HepG2 (cell line): ENCODE measurements around the gene PDE9A. TPM values are rescaled to one million over a fixed set of nuclear protein-coding genes. Genes with fewer than 3 reads are reported as not detected.
A peak's percentile ranks its signal among the peaks of the same experiment; 100 is the strongest.

Experiments
- CCDC6 ChIP-seq: sonication (generic); formaldehyde crosslinking; IDR thresholded peaks from 2 replicates; pipeline ENCODE4 v1.8.1; 2022; ENCODE audit warnings: mild to moderate bottlenecking, missing genetic modification reagents, moderate library complexity
- FOXA3 ChIP-seq: IDR thresholded peaks from 2 replicates; pipeline ENCODE4 v1.6.1; 2016; ENCODE audit warnings: missing genetic modification reagents, missing compliant biosample characterization
- FOXC1 ChIP-seq: sonication (generic); formaldehyde crosslinking; IDR thresholded peaks from 2 replicates; pipeline ENCODE4 v1.8.0; 2022; ENCODE audit warnings: mild to moderate bottlenecking, missing genetic modification reagents, borderline replicate concordance
- HMG20A ChIP-seq: IDR thresholded peaks from 2 replicates; pipeline ENCODE4 v1.6.1; 2016; ENCODE audit warnings: borderline replicate concordance
- HNRNPH1 ChIP-seq: fragments of 200-400 bp; formaldehyde crosslinking; optimal IDR thresholded peaks from 2 replicates; pipeline ENCODE3; 2017; ENCODE audit warnings: mild to moderate bottlenecking, low read depth, low read length
- HOXA7 ChIP-seq: sonication (generic); formaldehyde crosslinking; IDR thresholded peaks from 2 replicates; pipeline ENCODE4 v1.8.1; 2022; ENCODE audit warnings: mild to moderate bottlenecking, missing genetic modification reagents, moderate library complexity
- IRX3 ChIP-seq: sonication (generic); formaldehyde crosslinking; IDR thresholded peaks from 2 replicates; pipeline ENCODE4 v1.8.1; 2023; ENCODE audit warnings: mild to moderate bottlenecking, low read depth, missing genetic modification reagents, borderline replicate concordance
- JUND ChIP-seq: sonication (generic); formaldehyde crosslinking; IDR thresholded peaks from 2 replicates; pipeline ENCODE4 v1.8.0; 2022; ENCODE audit warnings: mild to moderate bottlenecking, missing genetic modification reagents
- MAFF ChIP-seq: IDR thresholded peaks from 2 replicates; pipeline ENCODE4 v1.6.1; 2011; ENCODE audit warnings: low read depth, low read length, improper control_type of control experiment
- NAIF1 ChIP-seq: sonication (generic); formaldehyde crosslinking; IDR thresholded peaks from 2 replicates; pipeline ENCODE4 v1.5.0; 2020; ENCODE audit warnings: mild to moderate bottlenecking, missing genetic modification reagents, borderline replicate concordance
- NR2C2 ChIP-seq: sonication (generic); formaldehyde crosslinking; IDR thresholded peaks from 2 replicates; pipeline ENCODE4 v1.4.0; 2020; ENCODE audit warnings: missing genetic modification reagents, mild to moderate bottlenecking, moderate library complexity, borderline replicate concordance
- NR2F6 ChIP-seq, 2 experiments: IDR thresholded peaks; 2 replicates each; pipeline ENCODE4 v1.6.1; 2016; ENCODE audit warnings: antibody characterized with exemption in 1 of 2, mild to moderate bottlenecking in 1 of 2
- PHF5A ChIP-seq: IDR thresholded peaks from one replicate; pipeline ENCODE4 v1.6.1; 2018; ENCODE audit warnings: low read depth, missing genetic modification reagents; ENCODE audit not compliant: unreplicated experiment
- RORA ChIP-seq: sonication (generic); formaldehyde crosslinking; IDR thresholded peaks from 2 replicates; pipeline ENCODE4 v1.5.0; 2020; ENCODE audit warnings: mild to moderate bottlenecking, missing genetic modification reagents, moderate library complexity
- SALL2 ChIP-seq: sonication (generic); formaldehyde crosslinking; IDR thresholded peaks from 2 replicates; pipeline ENCODE4 v1.8.1; 2023; ENCODE audit warnings: mild to moderate bottlenecking, missing genetic modification reagents, inconsistent platforms
- ZBTB7B ChIP-seq: sonication (generic); formaldehyde crosslinking; IDR thresholded peaks from 2 replicates; pipeline ENCODE4 v1.4.0; 2020; ENCODE audit warnings: missing genetic modification reagents
- ZFP36L2 ChIP-seq: sonication (generic); formaldehyde crosslinking; IDR thresholded peaks from 2 replicates; pipeline ENCODE4 v1.4.0; 2020; ENCODE audit warnings: missing genetic modification reagents
- ZNF543 ChIP-seq: sonication (generic); formaldehyde crosslinking; IDR thresholded peaks from 2 replicates; pipeline ENCODE4 v1.4.0; 2020; ENCODE audit warnings: mild to moderate bottlenecking, missing genetic modification reagents
- ZXDC ChIP-seq: sonication (generic); formaldehyde crosslinking; IDR thresholded peaks from 2 replicates; pipeline ENCODE4 v1.5.0; 2020; ENCODE audit warnings: mild to moderate bottlenecking, missing genetic modification reagents
- polyA plus RNA-seq, 8 experiments: library from polyadenylated mRNA; depleted of rRNA in 3 of 8; stranded (reverse) in 7 of 8; unstranded in 1 of 8; fragments of >200 nt; fragmentation: Illumina TruSeq in 4 of 8; extraction: Trizol in 4 of 8; gene quantifications; 2 replicates each; pipeline versions ENCODE4 v1.2.1 to v1.2.3, GENCODE V29; 2011 to 2016; ENCODE audit warnings: low read depth in 4 of 8, missing spikeins in 1 of 8, mixed read lengths in 1 of 8; ENCODE audit not compliant: insufficient read depth in 1 of 8
- total RNA-seq, 5 experiments: library from RNA; depleted of rRNA; stranded (reverse); fragments of >200 nt; fragmentation: Illumina TruSeq; extraction: Trizol; gene quantifications; 2 replicates each; pipeline ENCODE4 v1.2.3, GENCODE V29; 2016; ENCODE audit warnings: low read depth in 1 of 5
- TF ChIP-seq, protein P1 (sequence below): sonication (generic); formaldehyde crosslinking; IDR thresholded peaks from 2 replicates; pipeline ENCODE4 v1.4.0; 2020; ENCODE audit warnings: missing genetic modification reagents; ENCODE audit errors: not compliant biosample characterization
- TF ChIP-seq, protein P2 (sequence below): sonication (generic); formaldehyde crosslinking; IDR thresholded peaks from 2 replicates; pipeline ENCODE4 v1.5.1; 2020; ENCODE audit warnings: mild to moderate bottlenecking, moderate library complexity, missing genetic modification reagents

The PDE9A gene
- total and polyA plus RNA-seq, 2 of the 13 experiments (the other 11 are each of a cell fraction or from before 2014, with no cell fraction given), result 4.6 to 19.7 TPM

GRCh38 chr21:42733037-42733627 is 79.7 kb downstream of the PDE9A start (continued):
- TF ChIP-seq FOXC1 (CRISPR knock-in tag), result no peak
- TF ChIP-seq, protein P1, sequence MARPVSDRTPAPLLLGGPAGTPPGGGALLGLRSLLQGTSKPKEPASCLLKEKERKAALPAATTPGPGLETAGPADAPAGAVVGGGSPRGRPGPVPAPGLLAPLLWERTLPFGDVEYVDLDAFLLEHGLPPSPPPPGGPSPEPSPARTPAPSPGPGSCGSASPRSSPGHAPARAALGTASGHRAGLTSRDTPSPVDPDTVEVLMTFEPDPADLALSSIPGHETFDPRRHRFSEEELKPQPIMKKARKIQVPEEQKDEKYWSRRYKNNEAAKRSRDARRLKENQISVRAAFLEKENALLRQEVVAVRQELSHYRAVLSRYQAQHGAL, result no peak
- no peak for TF ChIP-seq IRX3 (CRISPR knock-in tag)
- peak; percentile 35; the same call in 1 of the 2 replicates for TF ChIP-seq NR2F6 (IDR thresholded peaks at IDR 0.05)
- TF ChIP-seq NR2F6 (CRISPR knock-in tag; IDR thresholded peaks at IDR 0.05), result peak; percentile 39; the same call in 1 of the 2 replicates
- no peak for TF ChIP-seq HOXA7 (CRISPR knock-in tag)
- TF ChIP-seq, protein P2, sequence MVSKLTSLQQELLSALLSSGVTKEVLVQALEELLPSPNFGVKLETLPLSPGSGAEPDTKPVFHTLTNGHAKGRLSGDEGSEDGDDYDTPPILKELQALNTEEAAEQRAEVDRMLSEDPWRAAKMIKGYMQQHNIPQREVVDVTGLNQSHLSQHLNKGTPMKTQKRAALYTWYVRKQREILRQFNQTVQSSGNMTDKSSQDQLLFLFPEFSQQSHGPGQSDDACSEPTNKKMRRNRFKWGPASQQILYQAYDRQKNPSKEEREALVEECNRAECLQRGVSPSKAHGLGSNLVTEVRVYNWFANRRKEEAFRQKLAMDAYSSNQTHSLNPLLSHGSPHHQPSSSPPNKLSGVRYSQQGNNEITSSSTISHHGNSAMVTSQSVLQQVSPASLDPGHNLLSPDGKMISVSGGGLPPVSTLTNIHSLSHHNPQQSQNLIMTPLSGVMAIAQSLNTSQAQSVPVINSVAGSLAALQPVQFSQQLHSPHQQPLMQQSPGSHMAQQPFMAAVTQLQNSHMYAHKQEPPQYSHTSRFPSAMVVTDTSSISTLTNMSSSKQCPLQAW (CRISPR knock-in tag), result no peak
- no peak for TF ChIP-seq PHF5A (CRISPR knock-in tag)
- 0 out of 2 replicates have a peak, but pooled peaks have one; percentile 31 for TF ChIP-seq NR2C2 (CRISPR knock-in tag)
- no peak for TF ChIP-seq HMG20A (CRISPR knock-in tag)
- TF ChIP-seq ZXDC (CRISPR knock-in tag), result no peak
- peak; percentile 42; the same call in 1 of the 2 replicates for TF ChIP-seq FOXA3
- no peak for TF ChIP-seq ZFP36L2 (CRISPR knock-in tag)
- 0 out of 2 replicates have a peak, but pooled peaks have one; percentile 14 for TF ChIP-seq ZBTB7B (CRISPR knock-in tag)
- TF ChIP-seq NAIF1 (CRISPR knock-in tag), result no peak
- TF ChIP-seq MAFF, result peak; percentile 42
- TF ChIP-seq JUND (CRISPR knock-in tag), result no peak
- TF ChIP-seq SALL2 (CRISPR knock-in tag), result no peak
- TF ChIP-seq ZNF543 (CRISPR knock-in tag), result no peak
- TF ChIP-seq HNRNPH1, result no peak
- no peak for TF ChIP-seq RORA
- no peak for TF ChIP-seq CCDC6 (CRISPR knock-in tag)
